Occipital lobe (tissue), 2 donors: ENCODE data around the gene ABL2. TPM values are rescaled to one million over a fixed set of nuclear protein-coding genes. Genes with fewer than 3 reads are reported as not detected.
A peak's percentile ranks its signal among the peaks of the same experiment; 100 is the strongest.
"Not testable (repeated sequence)": the region's sequence is repeated elsewhere in the genome, so short reads cannot be mapped to it uniquely, and the experiment has no call there.

Experiments used
- DNase-seq: peaks from one replicate; lab custom pipeline; 2025; lab: John Stamatoyannopoulos, UW
- total RNA-seq: library from RNA; depleted of rRNA; stranded (reverse); fragments of >200 nt; gene quantifications from one replicate; pipeline ENCODE4 v1.2.3, GENCODE V29; 2014

The ABL2 gene
- total RNA-seq, 1 donor from 2014 or later: 36.5 TPM

- no peak for DNase-seq
Measured at GRCh38 chr1:179217943-179218507, 11.5 kb downstream of the ABL2 start.

GRCh38 chr1:179213317-179213716 lies 16.2 kb downstream of the ABL2 start:
- DNase-seq: not testable (repeated sequence)

DNA sequence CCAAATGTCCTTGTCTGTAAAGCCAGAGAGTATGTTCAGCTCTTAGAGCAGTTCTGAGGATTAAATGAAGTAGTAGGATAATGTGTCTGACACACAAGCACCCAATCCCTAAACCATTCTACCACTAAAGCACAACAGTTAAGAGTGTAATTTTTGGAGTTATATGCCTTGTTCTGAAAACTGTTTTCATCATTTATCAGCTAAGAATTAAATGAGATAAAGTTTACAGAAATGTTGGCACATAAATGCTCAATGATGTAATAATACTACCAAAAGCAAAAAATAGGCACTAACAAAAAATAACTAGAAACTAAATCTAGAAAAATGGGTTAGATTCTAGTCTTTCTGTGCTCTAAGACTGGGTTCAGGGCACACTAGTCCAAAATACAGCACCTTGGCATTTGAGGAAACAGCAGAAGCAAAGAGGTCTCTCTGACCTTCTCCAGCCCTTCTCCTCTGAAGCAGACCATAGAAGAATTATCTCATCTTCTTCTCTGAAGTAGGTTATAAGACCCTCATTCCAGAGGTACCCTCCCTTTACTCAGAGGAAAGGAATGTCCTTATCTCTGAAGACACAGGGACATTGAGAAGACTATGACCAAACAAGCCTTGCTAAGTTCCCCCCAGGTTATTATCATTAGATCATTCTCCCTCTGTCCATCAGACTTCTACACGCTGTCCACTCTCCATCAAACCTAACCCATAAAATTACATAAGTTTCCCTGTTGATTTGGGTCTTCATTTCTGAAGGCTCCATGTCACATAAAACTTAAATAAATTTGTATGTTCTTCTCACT lies 20.6 kb downstream of the ABL2 start:
- DNase-seq: no peak

GRCh38 chr1:179206812-179207211 lies 22.7 kb downstream of the ABL2 start:
- DNase-seq: no peak

DNA sequence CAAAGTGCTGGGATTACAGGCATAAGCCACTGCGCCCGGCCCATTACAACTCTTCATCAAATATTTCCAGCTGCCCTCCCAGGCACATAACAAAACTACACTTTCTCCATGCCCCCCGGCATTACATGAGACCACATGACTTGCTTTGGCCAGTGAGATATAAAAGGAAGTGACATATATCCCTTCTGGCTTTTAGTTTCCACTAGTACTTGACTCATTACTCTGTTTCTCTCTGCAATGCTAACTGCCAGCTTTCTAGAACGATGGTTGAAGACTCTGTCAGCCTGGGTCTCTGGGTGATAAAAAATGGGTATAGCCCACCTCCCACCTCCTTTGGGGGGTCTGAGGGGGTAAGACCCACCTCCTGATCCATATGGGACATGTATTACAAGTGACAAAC lies 24.2 kb downstream of the ABL2 start:
- DNase-seq: no peak

DNA sequence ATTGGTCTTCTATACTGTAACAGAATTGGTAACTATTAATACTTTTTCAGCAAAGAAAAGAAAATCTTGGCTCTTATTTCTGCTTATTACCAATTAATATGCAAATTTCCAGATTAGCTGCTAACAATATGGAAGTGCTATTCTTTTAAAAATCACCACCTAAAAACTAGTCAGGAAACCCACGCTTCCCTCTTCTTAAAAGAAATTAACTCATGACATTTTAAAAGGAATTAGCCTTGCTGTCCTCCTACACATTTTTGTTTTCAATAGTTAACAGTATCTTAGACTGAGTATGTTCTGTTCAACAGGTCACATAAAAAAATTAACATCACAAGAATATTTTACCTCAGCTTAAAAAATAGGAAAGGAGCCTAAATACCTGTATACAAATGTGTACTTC lies 27.3 kb downstream of the ABL2 start:
- DNase-seq: no peak

DNA sequence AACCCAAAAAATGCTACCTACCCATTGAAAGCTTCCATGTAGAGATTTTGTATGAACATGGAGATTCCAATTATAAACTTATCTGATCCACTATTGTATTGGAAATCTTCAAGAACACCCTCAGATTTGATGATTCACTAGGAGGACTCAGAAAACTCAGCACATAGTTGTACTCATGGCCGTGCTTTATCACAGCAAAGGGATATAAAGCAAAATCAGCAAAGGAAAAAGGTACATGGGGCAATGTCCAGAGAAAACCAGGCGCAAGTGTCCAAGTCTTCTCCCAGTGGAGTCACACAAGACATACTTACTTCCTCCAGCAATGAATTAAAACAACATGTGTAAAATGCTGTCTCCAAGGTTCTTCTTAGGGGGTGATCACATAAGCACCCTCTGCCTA lies 28.9 kb downstream of the ABL2 start:
- DNase-seq: no peak

DNA sequence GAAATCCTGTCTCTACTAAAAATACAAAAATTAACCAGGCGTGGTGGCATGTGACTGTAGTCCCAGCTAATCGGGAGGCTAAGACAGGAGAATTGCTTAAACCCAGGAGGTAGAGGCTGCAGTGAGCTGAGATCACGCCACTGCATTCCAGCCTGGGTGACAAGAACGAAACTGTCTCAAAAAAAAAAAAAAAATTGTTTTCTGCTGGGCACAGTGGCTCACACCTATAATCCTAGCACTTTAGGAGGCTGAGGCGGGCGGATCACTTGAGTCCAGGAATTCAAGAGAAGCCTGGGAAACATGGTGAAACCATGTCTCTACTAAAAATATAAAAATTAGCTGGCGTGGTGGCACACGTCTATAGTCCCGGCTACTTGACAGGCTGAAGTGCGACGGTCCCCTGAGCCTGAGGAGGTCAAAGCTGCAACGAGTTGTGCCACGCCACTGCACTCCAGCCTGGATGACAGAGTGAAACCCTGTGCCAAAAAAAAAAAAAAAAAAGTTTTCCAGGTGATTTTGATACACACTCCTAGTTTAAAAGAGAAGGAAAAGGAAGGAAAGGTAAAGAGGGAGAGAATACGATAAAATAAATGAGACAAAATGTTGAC lies 31.7 kb downstream of the ABL2 start:
- no peak for DNase-seq

- DNase-seq: not testable (repeated sequence)
Measured at GRCh38 chr1:179195857-179196256, 33.6 kb downstream of the ABL2 start.

- DNase-seq: no peak
Measured at GRCh38 chr1:179195376-179195775, 34.1 kb downstream of the ABL2 start.

GRCh38 chr1:179194068-179194537 lies 35.4 kb downstream of the ABL2 start:
- no peak for DNase-seq

- no peak for DNase-seq
Measured at GRCh38 chr1:179190861-179191260, 38.6 kb downstream of the ABL2 start.

DNA sequence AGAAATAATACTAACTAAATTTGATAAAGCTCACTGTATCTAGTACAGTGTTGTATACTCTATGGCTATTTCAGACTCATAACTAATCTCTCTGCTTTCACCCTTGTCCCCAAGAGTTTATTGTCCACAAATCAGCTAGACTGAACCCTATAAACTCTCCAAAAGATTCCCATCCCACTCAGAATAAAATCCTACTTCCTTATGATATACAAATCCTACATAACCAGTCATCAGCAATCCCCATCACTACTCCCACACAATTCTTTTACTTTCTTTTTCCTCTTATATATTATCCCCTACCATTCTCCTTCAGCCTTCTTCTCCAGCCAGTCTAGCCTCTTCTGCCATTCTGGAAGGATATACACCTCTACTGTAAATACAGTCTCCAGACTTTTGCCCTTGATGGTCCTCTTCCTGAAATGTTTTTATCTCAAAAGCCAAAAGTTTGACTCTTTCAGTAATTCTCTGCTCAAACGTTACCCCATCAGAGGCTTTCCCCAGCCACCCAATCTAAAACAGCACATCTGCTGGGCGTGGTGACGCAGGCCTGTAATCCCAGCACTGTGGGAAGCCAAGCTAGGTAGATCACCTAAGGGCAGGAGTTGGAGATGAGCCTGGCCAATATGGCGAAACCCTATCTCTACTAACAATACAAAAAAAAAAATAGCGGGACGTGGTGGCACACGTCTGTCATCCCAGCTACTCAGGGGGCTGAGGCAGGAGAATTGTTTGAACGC lies 41.6 kb downstream of the ABL2 start:
- DNase-seq: no peak

DNA sequence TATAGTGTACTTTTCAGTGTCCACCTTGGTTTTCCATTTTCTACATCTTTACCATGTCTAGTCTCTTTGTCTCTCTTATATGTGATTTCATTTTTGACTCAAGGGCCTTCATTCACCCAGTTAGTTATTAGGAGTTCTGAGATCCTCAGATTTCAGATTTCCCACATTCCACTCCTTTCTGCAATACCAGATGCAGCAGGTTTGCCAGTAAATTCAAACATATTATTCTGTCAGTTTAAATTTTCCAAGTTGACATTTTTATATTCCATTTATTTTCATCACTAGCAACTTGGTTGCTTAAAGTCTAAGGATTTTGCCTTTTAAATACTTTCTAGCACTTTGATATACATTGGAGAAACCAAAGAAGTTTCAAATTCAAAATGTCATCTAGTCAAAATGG lies 42.4 kb downstream of the ABL2 start:
- no peak for DNase-seq

DNA sequence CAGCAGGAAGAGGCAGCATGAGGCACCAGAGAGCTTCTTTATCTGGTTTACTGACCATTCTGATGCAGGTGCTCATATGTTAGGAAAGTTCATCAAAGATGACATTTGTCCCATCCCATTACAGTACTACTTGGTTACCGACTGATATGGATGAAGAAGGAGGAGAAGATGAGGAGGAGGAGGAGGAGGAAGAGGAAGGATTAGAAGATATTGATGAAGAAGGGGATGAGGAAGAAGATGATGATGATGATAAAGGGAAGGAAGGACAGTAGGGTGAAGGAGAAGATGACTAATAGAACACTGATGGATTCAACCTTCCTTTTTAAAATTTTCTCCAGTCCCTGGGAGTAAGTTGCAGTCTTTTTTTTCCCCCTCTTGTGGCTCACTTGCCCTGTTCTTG lies 45.1 kb downstream of the ABL2 start:
- no peak for DNase-seq

DNA sequence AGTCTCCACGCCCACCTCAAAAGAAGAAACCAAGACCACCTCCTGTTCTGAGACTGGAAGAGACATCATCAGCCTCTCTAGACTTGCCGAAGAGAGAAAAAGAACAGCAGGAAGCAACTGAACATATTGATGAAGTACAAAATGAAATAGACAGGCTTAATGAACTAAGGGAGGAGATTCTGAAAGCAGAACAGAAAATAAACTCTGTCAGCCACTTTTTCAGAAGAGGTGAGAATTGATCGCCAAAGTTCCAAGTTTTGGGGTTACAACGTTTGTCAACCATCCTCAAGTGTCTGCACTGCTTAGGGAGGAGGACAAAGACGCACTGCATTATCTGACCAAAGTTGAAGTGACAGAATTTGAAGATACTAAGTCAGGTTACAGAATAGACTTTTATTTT lies 45.6 kb downstream of the ABL2 start:
- no peak for DNase-seq

DNA sequence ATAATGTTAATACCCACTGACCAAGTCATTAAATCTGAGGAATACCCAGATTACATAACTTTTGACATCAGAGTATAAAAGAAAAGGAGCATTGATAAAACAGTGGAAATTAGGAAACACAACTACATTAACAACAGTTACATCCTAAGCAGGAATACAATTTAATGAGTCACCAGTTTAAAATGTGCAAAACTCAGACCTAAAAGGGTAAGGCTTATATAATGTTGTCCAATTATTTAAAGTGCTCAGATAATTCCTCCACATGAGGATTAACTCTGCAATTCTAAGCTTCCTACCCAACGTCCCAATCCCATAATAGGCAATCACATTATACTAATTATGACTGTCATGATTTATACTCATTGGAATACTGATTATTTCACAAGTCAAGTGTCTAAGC lies 50.5 kb downstream of the ABL2 start:
- no peak for DNase-seq

- DNase-seq: no peak
Measured at GRCh38 chr1:179178183-179178582, 51.3 kb downstream of the ABL2 start.

- no peak for DNase-seq
Measured at GRCh38 chr1:179177615-179178014, 51.9 kb downstream of the ABL2 start.

DNA sequence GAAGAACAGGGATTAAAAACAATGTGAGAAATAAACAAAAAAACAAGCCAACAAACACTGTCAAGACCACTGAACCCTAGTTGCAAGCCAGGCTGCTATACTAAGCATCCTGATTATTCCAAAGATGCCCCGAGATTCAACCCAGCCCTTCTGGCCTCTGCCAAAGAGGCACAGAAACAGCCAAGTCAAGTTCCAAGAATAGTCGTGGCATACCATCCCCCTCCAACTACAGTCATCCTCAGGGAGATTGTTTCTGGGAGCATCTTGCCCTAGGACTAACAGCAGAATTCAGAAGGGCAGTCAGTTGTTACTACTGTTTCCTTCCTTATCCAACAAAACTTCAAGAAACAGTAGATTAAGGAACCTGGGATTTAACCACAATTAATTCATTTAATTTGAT lies 52.3 kb downstream of the ABL2 start:
- DNase-seq: no peak

DNA sequence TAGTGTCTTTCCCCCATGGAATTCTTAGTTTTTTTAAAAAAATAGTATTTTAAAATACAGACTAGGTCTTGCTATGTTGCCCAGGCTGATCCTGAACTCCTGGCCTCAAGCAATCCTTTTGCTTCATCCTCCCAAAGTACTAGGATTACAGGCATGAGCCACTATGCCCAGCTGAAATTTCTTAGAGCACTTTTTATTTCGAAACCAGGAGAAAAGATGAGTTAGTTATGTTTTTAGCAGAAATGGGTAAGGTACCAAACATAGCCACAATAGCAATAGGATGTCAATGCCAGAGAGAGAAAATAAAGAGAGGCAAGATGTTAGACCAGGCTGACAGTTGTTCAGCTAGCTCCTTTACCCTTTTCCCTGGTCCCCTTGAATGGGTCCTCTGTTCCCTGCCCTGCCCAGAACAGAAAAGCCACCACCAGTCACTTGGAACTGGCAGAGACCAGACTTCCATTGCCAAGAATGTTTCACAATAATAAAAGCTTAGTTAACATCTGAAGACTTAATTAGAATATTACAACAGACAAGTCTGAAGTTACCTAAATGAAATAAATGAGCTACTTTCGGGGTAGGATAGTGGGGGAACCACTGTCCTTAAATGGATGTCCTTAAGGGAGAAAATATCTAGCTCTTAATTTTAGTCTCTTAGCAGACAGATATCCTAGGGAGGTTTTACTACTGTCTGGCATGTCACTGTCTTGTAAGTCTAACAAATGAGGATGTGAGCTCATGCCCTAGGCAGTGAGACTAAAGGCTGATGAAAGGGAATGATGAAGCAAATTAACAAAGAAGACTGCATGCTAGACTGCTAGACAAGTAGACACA lies 54.3 kb downstream of the ABL2 start:
- peak; percentile 5 for DNase-seq
